Neural cell (in vitro differentiated cells): Measurements from ENCODE around the gene GJC3.

Experiments
- CTCF ChIP-seq: fragments of 450-650 bp; IDR thresholded peaks from 2 replicates; pipeline ENCODE4 v1.5.1; 2014; ENCODE audit warnings: antibody characterized with exemption, mild to moderate bottlenecking, moderate library complexity; ENCODE audit not compliant: poor library complexity, severe bottlenecking
- EP300 ChIP-seq: fragments of 450-650 bp; conservative IDR thresholded peaks from 2 replicates; pipeline ENCODE4 v1.6.1; 2014; ENCODE audit warnings: antibody characterized with exemption, mild to moderate bottlenecking, moderate library complexity; ENCODE audit not compliant: poor library complexity, severe bottlenecking
- EZH2 ChIP-seq: fragments of 200-600, 300-800 bp; shearing (Covaris generic), sonication (generic); IDR thresholded peaks from 2 replicates; pipeline ENCODE4 v1.6.1; 2014; ENCODE audit warnings: antibody characterized with exemption, low read length, borderline replicate concordance, mild to moderate bottlenecking; ENCODE audit not compliant: insufficient read depth, poor library complexity, severe bottlenecking
- POLR2AphosphoS5 ChIP-seq: IDR thresholded peaks from 2 replicates; pipeline ENCODE4 v1.6.1; 2012
- RAD21 ChIP-seq: fragments of 450-650 bp; conservative IDR thresholded peaks from 2 replicates; pipeline ENCODE4 v1.6.1; 2014; ENCODE audit warnings: antibody characterized with exemption, mild to moderate bottlenecking, moderate library complexity
- REST ChIP-seq: IDR thresholded peaks from 2 replicates; pipeline ENCODE4 v1.6.1; 2012; ENCODE audit warnings: borderline replicate concordance

- TF ChIP-seq EZH2 (no peak), EP300 (no peak), CTCF (no peak), RAD21 (no peak), POLR2AphosphoS5 (no peak), REST (no peak)
Observed at GRCh38 chr7:99955247-99955646, 25.8 kb upstream of the GJC3 start.
